HUDEP-2 (cell line): ENCODE measurements around the gene ACP7.
"Not testable (repeated sequence)": the region's sequence is repeated elsewhere in the genome, so short reads cannot be mapped to it uniquely, and the experiment has no call there.

ENCODE experiments used
- DNase-seq, 76 experiments: peaks; one replicate each; lab custom pipeline; 2025; ENCODE audit not compliant: unreplicated experiment in 76 of 76; lab: John Stamatoyannopoulos, UW

Gene ACP7

GRCh38 chr19:39074942-39075341 lies 9.2 kb upstream of the ACP7 start:
- DNase-seq, result no peak

GRCh38 chr19:39077323-39077722 lies 6.8 kb upstream of the ACP7 start:
- DNase-seq, result no peak

GRCh38 chr19:39078436-39079200 lies 5.5 kb upstream of the ACP7 start:
- DNase-seq, result no peak

GRCh38 chr19:39080431-39080830 lies 3.7 kb upstream of the ACP7 start:
- DNase-seq, result no peak

GRCh38 chr19:39082167-39082566 lies 2.0 kb upstream of the ACP7 start:
- no peak for DNase-seq

GRCh38 chr19:39082745-39083598 lies 1.2 kb upstream of the ACP7 start:
- no peak for DNase-seq

GRCh38 chr19:39083599-39083982 lies 577 bp upstream of the ACP7 start:
- no peak for DNase-seq

- no peak for DNase-seq
Observed at GRCh38 chr19:39084732-39085080, 538 bp downstream of the ACP7 start.

- DNase-seq, result no peak
Observed at GRCh38 chr19:39085392-39085791, 1.2 kb downstream of the ACP7 start.

- no peak for DNase-seq
Observed at GRCh38 chr19:39086386-39086785, 2.2 kb downstream of the ACP7 start.

GRCh38 chr19:39087907-39088686 lies 3.9 kb downstream of the ACP7 start:
- DNase-seq, result no peak

GRCh38 chr19:39090016-39090415 lies 5.8 kb downstream of the ACP7 start:
- DNase-seq, result not testable (repeated sequence)

GRCh38 chr19:39090881-39091280 lies 6.7 kb downstream of the ACP7 start:
- no peak for DNase-seq

- DNase-seq, result not testable (repeated sequence)
Observed at GRCh38 chr19:39095799-39096540, 11.8 kb downstream of the ACP7 start.

GRCh38 chr19:39097299-39097698 lies 13.1 kb downstream of the ACP7 start:
- no peak for DNase-seq

GRCh38 chr19:39097721-39098120 lies 13.6 kb downstream of the ACP7 start:
- DNase-seq, result no peak

- no peak for DNase-seq
Observed at GRCh38 chr19:39098365-39099269, 14.4 kb downstream of the ACP7 start.

- no peak for DNase-seq
Observed at GRCh38 chr19:39099341-39099740, 15.2 kb downstream of the ACP7 start.

- DNase-seq, result no peak
Observed at GRCh38 chr19:39100500-39101166, 16.5 kb downstream of the ACP7 start.
